Left lung (tissue), 10 donors: ENCODE data around the gene IL2. TPM values are rescaled to one million over a fixed set of nuclear protein-coding genes. Genes with fewer than 3 reads are reported as not detected.

ENCODE experiments used
- ATAC-seq: fragments of 200-7000 bp; cut with Tn5 transposase; one replicate; pipeline ENCODE4 v1.9.1; 2020; ENCODE audit warnings: moderate library complexity
- DNase-seq, 4 donors: peaks; one replicate each; pipeline ENCODE4 v3.0.0-alpha.2; 2013 to 2020
- H3K27ac ChIP-seq, 2 donors: fragments of 200-600 bp; sonication (generic) in 1 of 2; one replicate each; pipeline versions ENCODE4 v1.5.0 to v1.8.0; 2020 to 2021
- H3K27me3 ChIP-seq, 2 donors: fragments of 200-600 bp; sonication (generic) in 1 of 2; one replicate each; pipeline versions ENCODE4 v1.5.0 to v1.8.0; 2020 to 2021
- H3K36me3 ChIP-seq, 2 donors: fragments of 200-600 bp; sonication (generic) in 1 of 2; one replicate each; pipeline versions ENCODE4 v1.5.0 to v1.8.0; 2020 to 2021
- H3K4me1 ChIP-seq, 2 donors: fragments of 200-600 bp; one replicate each; pipeline ENCODE4 v1.8.0; 2021
- H3K4me3 ChIP-seq, 2 donors: fragments of 200-600 bp; sonication (generic) in 1 of 2; one replicate each; pipeline versions ENCODE4 v1.5.0 to v1.8.0; 2020 to 2021; ENCODE audit warnings: mild to moderate bottlenecking in 1 of 2
- H3K9me3 ChIP-seq, 2 donors: fragments of 200-600 bp; sonication (generic) in 1 of 2; one replicate each; pipeline versions ENCODE4 v1.5.0 to v1.8.0; 2020 to 2021
- intact Hi-C, 2 donors: fragments of 100-400 bp; cut with DNase I; formaldehyde crosslinking; loops; one replicate each; pipeline versions ENCODE4 v1.11.2 to v1.14.2; 2022
- polyA plus RNA-seq, 6 donors: library from polyadenylated mRNA; unstranded; fragments of 120-200 nt; gene quantifications; one replicate each; pipeline ENCODE4 v1.2.1, GENCODE V29; 2013; ENCODE audit not compliant: insufficient read length in 6 of 6
- total RNA-seq, 2 donors: library from RNA; stranded (reverse); fragmentation: NEBNext Ultra II Directional; extraction: Animal tissue kit (Norgen Biotek cat#: 25700); gene quantifications; one replicate each; pipeline ENCODE4 v1.2.1, GENCODE V29; 2021
- TF ChIP-seq, protein P1 (sequence below), 2 donors: fragments of 200-600 bp; sonication (generic) in 1 of 2; IDR thresholded peaks; one replicate each; pipeline versions ENCODE4 v1.5.0 to v1.8.0; 2021; ENCODE audit warnings: antibody characterized with exemption in 2 of 2
- donor health status: DM: no; HTN: yes; CAD: no.
- donor health status: DM: no; HTN: no; CAD: no.

Gene IL2
- total and polyA plus RNA-seq, 8 donors = not detected

DNA sequence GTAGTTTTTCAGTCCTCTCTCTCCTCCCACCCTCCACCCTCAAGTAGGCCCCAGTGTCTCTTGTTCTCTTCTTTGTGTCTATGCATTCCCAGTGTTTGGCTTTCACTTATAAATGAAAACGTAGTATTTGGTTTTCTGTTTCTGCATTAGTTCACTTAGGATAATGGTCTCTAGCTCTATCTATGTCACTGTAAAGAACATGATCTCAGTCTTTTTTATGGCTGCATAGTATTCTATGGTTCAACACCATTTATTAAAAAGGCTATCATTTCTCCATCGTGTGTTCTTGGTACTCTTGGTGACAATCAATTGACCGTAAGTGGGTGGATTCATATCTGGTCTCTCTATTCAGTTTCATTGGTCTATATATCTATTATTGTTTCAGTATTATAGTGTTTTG lies 18.7 kb upstream of the IL2 start:
- no peaks in the 10 kb centered on the region for H3K36me3 ChIP-seq
- TF ChIP-seq, protein P1, sequence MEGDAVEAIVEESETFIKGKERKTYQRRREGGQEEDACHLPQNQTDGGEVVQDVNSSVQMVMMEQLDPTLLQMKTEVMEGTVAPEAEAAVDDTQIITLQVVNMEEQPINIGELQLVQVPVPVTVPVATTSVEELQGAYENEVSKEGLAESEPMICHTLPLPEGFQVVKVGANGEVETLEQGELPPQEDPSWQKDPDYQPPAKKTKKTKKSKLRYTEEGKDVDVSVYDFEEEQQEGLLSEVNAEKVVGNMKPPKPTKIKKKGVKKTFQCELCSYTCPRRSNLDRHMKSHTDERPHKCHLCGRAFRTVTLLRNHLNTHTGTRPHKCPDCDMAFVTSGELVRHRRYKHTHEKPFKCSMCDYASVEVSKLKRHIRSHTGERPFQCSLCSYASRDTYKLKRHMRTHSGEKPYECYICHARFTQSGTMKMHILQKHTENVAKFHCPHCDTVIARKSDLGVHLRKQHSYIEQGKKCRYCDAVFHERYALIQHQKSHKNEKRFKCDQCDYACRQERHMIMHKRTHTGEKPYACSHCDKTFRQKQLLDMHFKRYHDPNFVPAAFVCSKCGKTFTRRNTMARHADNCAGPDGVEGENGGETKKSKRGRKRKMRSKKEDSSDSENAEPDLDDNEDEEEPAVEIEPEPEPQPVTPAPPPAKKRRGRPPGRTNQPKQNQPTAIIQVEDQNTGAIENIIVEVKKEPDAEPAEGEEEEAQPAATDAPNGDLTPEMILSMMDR (IDR thresholded peaks at IDR 0.05) = no peak
- H3K4me3 ChIP-seq = no peak overlapping the region
- no peaks in the 10 kb centered on the region for H3K9me3 ChIP-seq
- ATAC-seq (no peak), DNase-seq (no peak)
- no peaks in the 10 kb centered on the region for H3K4me1 ChIP-seq
- no peaks in the 10 kb centered on the region for H3K27me3 ChIP-seq
- intact Hi-C loops = no loop called here
- H3K27ac ChIP-seq = no peak overlapping the region

DNA sequence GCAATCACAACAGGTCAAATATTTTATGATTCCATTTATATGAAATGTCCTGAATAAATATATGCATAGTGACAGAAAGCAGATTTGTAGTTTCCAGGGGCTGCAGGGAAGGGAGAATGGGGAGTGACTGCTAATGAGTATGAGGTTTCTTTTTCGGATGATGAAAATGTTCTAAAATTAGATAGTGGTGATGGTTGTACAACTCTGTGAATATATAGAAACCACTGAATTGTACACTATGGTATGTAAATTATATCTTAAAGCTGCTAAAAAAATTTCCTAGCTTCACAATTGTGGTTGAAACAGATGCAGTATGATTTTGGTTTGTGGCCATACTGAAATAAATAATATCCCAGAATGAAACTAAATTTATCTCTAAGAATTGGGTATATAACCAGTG lies 12.9 kb upstream of the IL2 start:
- TF ChIP-seq, protein P1 (IDR thresholded peaks at IDR 0.05) = no peak
- Histone ChIP-seq H3K4me1 (no peaks in the 10 kb centered on the region), H3K9me3 (no peaks in the 10 kb centered on the region), H3K36me3 (no peaks in the 10 kb centered on the region), H3K27ac (no peak overlapping the region), H3K4me3 (no peak overlapping the region), H3K27me3 (no peaks in the 10 kb centered on the region)
- DNase-seq = no peak
- ATAC-seq = no peak
- intact Hi-C loops = no loop called here

DNA sequence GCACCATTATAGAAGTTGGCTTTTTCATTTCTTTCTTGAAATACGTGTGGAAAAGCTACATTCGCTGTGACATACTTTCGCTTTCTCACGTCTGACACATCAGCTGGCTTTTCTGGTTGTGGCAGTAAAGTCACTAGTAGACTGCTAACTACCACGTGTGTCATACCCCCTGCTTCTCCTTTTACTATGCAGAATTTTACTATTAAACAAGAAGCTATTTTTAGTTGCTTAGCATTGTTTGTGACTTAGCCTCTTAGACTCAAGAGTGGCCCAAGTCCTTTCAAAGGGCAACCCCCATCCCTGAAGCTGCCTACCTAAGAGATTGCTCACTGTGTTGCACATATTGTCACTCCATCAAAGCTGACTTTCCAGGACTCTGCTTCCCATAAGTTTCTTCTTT lies 2.1 kb upstream of the IL2 start:
- Histone ChIP-seq H3K9me3 (no peaks in the 10 kb centered on the region), H3K27me3 (no peaks in the 10 kb centered on the region), H3K27ac (no peak overlapping the region), H3K4me3 (no peak overlapping the region), H3K36me3 (no peaks in the 10 kb centered on the region), H3K4me1 (no peaks in the 10 kb centered on the region)
- TF ChIP-seq, protein P1 (IDR thresholded peaks at IDR 0.05) = no peak
- intact Hi-C loops = no loop called here
- DNase-seq (peak in 1 of 4 donors; percentile 20), ATAC-seq (peak; percentile 81)

DNA sequence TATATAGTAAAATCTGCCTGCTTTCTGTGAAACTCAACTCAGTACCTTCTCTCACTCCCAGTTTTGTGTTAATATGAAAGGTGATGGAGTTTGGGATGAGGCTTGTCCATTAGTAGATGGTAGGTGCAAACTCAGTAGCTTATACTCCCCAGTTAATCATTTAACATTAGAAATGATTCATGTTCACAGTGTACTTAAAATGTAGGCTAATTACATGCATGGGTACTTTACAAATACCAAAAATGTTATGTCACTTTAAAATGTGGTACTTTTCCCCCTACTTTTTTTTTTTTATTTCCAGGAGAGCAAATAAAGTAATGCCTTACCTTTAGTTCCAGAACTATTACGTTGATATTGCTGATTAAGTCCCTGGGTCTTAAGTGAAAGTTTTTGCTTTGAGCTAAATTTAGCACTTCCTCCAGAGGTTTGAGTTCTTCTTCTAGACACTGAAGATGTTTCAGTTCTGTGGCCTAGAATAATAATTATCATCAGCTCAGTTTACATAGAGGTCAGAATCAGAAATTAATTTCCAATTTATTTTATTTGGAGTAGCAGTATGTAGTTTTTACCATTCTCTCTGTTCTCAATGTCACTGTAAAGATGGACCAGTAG lies 3.0 kb downstream of the IL2 start:
- H3K4me1 ChIP-seq = no peaks in the 10 kb centered on the region
- DNase-seq = no peak
- no peaks in the 10 kb centered on the region for H3K36me3 ChIP-seq
- H3K9me3 ChIP-seq = no peaks in the 10 kb centered on the region
- peak; percentile 59 for ATAC-seq
- TF ChIP-seq, protein P1 (IDR thresholded peaks at IDR 0.05) = no peak
- H3K27ac ChIP-seq = no peak overlapping the region
- intact Hi-C loops = no loop called here
- H3K4me3 ChIP-seq = no peak overlapping the region
- H3K27me3 ChIP-seq = no peaks in the 10 kb centered on the region

DNA sequence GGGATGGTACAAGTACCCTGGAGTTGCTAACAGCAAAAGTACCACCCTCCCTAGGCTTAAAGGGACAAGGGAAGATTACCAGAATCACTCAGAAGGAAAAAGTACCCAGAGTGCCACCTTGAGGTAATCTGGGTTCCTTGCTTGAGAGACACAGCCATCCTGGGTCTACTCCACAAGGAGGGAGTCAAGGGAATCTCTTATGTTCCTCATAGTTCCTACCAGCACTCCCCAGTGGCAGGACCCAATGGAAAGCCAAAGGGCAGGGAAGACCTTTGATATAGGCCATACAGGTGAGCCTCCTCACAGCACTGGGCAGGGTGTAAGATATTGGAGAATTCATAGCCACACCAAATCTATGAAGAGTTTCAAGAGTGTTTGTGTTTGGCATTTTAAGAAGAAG lies 5.7 kb downstream of the IL2 start:
- Histone ChIP-seq H3K27me3 (no peaks in the 10 kb centered on the region), H3K27ac (no peak overlapping the region), H3K36me3 (no peaks in the 10 kb centered on the region), H3K4me3 (no peak overlapping the region), H3K4me1 (no peaks in the 10 kb centered on the region), H3K9me3 (no peaks in the 10 kb centered on the region)
- ATAC-seq = peak; percentile 59
- intact Hi-C loops = no loop called here
- DNase-seq = no peak
- TF ChIP-seq, protein P1 (IDR thresholded peaks at IDR 0.05) = no peak
